ENCODE results near the gene GK. TPM values are rescaled to one million over a fixed set of nuclear protein-coding genes. Genes with fewer than 3 reads are reported as not detected.

Gene GK
- total RNA-seq, 1 donor from 2014 or later, result 7.3 TPM

DNA sequence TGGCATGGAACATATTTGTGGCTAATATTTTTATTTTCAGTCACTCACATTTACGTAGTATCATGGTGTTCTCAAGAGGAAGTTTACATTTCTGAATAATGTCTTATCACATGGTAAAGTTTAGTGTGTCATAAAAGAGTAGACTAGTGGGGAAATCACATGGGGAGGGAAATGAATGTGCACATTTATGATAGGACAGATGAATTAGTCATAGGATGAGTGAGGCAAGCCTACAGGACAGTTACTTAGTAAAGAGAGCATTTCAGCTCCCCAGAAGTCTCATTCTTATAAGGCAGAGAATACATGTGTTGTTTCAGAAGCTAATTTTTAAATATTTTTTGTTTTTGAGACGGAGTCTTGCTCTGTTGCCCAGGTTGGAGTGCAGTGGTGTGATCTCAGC lies 6.2 kb downstream of the GK start:
- H3K36me3 Mint-ChIP-seq (ENCODE audit: unreplicated experiment), result no peaks in the 10 kb centered on the region
- peaks cover 8% of the 10 kb centered on the region for H3K4me1 Mint-ChIP-seq (ENCODE audit: unreplicated experiment)
- peak overlapping the region; percentile 45 for H3K27ac Mint-ChIP-seq (ENCODE audit: unreplicated experiment)
- no peaks in the 10 kb centered on the region for H3K27me3 Mint-ChIP-seq (ENCODE audit: unreplicated experiment)
- H3K4me3 Mint-ChIP-seq (ENCODE audit: unreplicated experiment), result no peak overlapping the region
- DNase-seq (ENCODE audit: extremely low spot score, unreplicated experiment), result no peak
- TF ChIP-seq, protein P1, sequence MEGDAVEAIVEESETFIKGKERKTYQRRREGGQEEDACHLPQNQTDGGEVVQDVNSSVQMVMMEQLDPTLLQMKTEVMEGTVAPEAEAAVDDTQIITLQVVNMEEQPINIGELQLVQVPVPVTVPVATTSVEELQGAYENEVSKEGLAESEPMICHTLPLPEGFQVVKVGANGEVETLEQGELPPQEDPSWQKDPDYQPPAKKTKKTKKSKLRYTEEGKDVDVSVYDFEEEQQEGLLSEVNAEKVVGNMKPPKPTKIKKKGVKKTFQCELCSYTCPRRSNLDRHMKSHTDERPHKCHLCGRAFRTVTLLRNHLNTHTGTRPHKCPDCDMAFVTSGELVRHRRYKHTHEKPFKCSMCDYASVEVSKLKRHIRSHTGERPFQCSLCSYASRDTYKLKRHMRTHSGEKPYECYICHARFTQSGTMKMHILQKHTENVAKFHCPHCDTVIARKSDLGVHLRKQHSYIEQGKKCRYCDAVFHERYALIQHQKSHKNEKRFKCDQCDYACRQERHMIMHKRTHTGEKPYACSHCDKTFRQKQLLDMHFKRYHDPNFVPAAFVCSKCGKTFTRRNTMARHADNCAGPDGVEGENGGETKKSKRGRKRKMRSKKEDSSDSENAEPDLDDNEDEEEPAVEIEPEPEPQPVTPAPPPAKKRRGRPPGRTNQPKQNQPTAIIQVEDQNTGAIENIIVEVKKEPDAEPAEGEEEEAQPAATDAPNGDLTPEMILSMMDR (IDR thresholded peaks at IDR 0.05), result no peak
- H3K9me3 Mint-ChIP-seq (ENCODE audit: unreplicated experiment), result no peaks in the 10 kb centered on the region

- TF ChIP-seq, protein P1 (IDR thresholded peaks at IDR 0.05), result no peak
- no peak overlapping the region for H3K27ac Mint-ChIP-seq (ENCODE audit: unreplicated experiment)
- no peaks in the 10 kb centered on the region for H3K9me3 Mint-ChIP-seq (ENCODE audit: unreplicated experiment)
- no peaks in the 10 kb centered on the region for H3K27me3 Mint-ChIP-seq (ENCODE audit: unreplicated experiment)
- H3K4me3 Mint-ChIP-seq (ENCODE audit: unreplicated experiment), result no peak overlapping the region
- H3K36me3 Mint-ChIP-seq (ENCODE audit: unreplicated experiment), result no peaks in the 10 kb centered on the region
- H3K4me1 Mint-ChIP-seq (ENCODE audit: unreplicated experiment), result peaks cover 5% of the 10 kb centered on the region
- no peak for DNase-seq (ENCODE audit: extremely low spot score, unreplicated experiment)
These were observed 8.0 kb downstream of the GK start for GRCh38 chrX:30661228-30661627.

- TF ChIP-seq, protein P1 (IDR thresholded peaks at IDR 0.05), result no peak
- Mint-ChIP-seq H3K9me3 (ENCODE audit: unreplicated experiment) (no peaks in the 10 kb centered on the region), H3K27ac (ENCODE audit: unreplicated experiment) (no peak overlapping the region), H3K27me3 (ENCODE audit: unreplicated experiment) (no peaks in the 10 kb centered on the region), H3K4me3 (ENCODE audit: unreplicated experiment) (no peak overlapping the region), H3K4me1 (ENCODE audit: unreplicated experiment) (peaks cover 5% of the 10 kb centered on the region), H3K36me3 (ENCODE audit: unreplicated experiment) (peaks cover 1% of the 10 kb centered on the region)
- DNase-seq (ENCODE audit: extremely low spot score, unreplicated experiment), result no peak
These were observed 10.1 kb downstream of the GK start for GRCh38 chrX:30663322-30663721.

- Mint-ChIP-seq H3K9me3 (ENCODE audit: unreplicated experiment) (no peaks in the 10 kb centered on the region), H3K36me3 (ENCODE audit: unreplicated experiment) (peaks cover 10% of the 10 kb centered on the region), H3K4me1 (ENCODE audit: unreplicated experiment) (no peaks in the 10 kb centered on the region), H3K27me3 (ENCODE audit: unreplicated experiment) (no peaks in the 10 kb centered on the region), H3K27ac (ENCODE audit: unreplicated experiment) (no peak overlapping the region), H3K4me3 (ENCODE audit: unreplicated experiment) (no peak overlapping the region)
- DNase-seq (ENCODE audit: extremely low spot score, unreplicated experiment), result no peak
- TF ChIP-seq, protein P1 (IDR thresholded peaks at IDR 0.05), result no peak
These were observed 12.2 kb downstream of the GK start for GRCh38 chrX:30665471-30665870.

- H3K27me3 Mint-ChIP-seq (ENCODE audit: unreplicated experiment), result no peaks in the 10 kb centered on the region
- no peaks in the 10 kb centered on the region for H3K9me3 Mint-ChIP-seq (ENCODE audit: unreplicated experiment)
- DNase-seq (ENCODE audit: extremely low spot score, unreplicated experiment), result no peak
- no peak overlapping the region for H3K4me3 Mint-ChIP-seq (ENCODE audit: unreplicated experiment)
- H3K4me1 Mint-ChIP-seq (ENCODE audit: unreplicated experiment), result no peaks in the 10 kb centered on the region
- H3K36me3 Mint-ChIP-seq (ENCODE audit: unreplicated experiment), result peaks cover 10% of the 10 kb centered on the region
- H3K27ac Mint-ChIP-seq (ENCODE audit: unreplicated experiment), result no peak overlapping the region
- TF ChIP-seq, protein P1 (IDR thresholded peaks at IDR 0.05), result no peak
These were observed 12.9 kb downstream of the GK start for GRCh38 chrX:30666094-30666493.

Measured in osteocyte (in vitro differentiated cells).